ENCODE measurements around the gene PDGFB. TPM values are rescaled to one million over a fixed set of nuclear protein-coding genes. Genes with fewer than 3 reads are reported as not detected.

The PDGFB gene
- total and polyA plus RNA-seq, 2 of the 4 experiments (the other 2 are of a cell fraction), result 0.07 TPM; not detected in 1

GRCh38 chr22:39259666-39260065 lies 14.9 kb upstream of the PDGFB start:
- H2AK9ac ChIP-seq (replicated peaks; ENCODE audit: low read depth, low read length, poor library complexity), result no peak overlapping the region
- H4K5ac ChIP-seq (ENCODE audit: low read depth, low read length), result no peak overlapping the region
- H3K36me3 ChIP-seq (ENCODE audit: control insufficient read depth, insufficient read depth, low read length), result no peaks in the 10 kb centered on the region
- DNase-seq (no peak), ATAC-seq (ENCODE audit: low read depth) (no peak)
- H3K23ac ChIP-seq (ENCODE audit: low read depth, low read length), result no peak overlapping the region
- H2AK5ac ChIP-seq (ENCODE audit: low read depth, low read length), result peak overlapping the region; percentile 45; the same call in 1 of the 2 replicates
- no peak overlapping the region for H2BK120ac ChIP-seq (ENCODE audit: low read depth, low read length)
- no peak overlapping the region for H4K91ac ChIP-seq (ENCODE audit: insufficient read depth, low read depth, low read length)
- H3K9me3 ChIP-seq (ENCODE audit: control insufficient read depth, insufficient read depth, low read length), result peaks cover 13% of the 10 kb centered on the region
- dilution Hi-C loops (cut with HindIII; ENCODE audit: low sequenced_read_pairs, unreplicated experiment) (no loop called here), intact Hi-C loops (cut with micrococcal nuclease) (no loop called here), in situ Hi-C loops (cut with MboI; ENCODE audit: low sequenced_read_pairs) (no loop called here)
- H3K9ac ChIP-seq (ENCODE audit: low read depth, low read length), result no peak overlapping the region
- no peak overlapping the region for H2AFZ ChIP-seq (replicated peaks; ENCODE audit: low read length, poor library complexity)
- H2BK20ac ChIP-seq (ENCODE audit: low read depth, low read length), result peak overlapping the region; percentile 48; the same call in 1 of the 2 replicates
- H3K56ac ChIP-seq (ENCODE audit: extremely low read depth, insufficient read depth, low read length), result no peak overlapping the region
- H3K18ac ChIP-seq (ENCODE audit: low read depth, low read length), result no peak overlapping the region
- no TSS peak for BruUV-seq (replicated peaks)
- no peak overlapping the region for H3K4me3 ChIP-seq (ENCODE audit: insufficient read depth, low read depth, low read length)
- no peaks in the 10 kb centered on the region for H3K79me1 ChIP-seq (ENCODE audit: low read depth in 1 of 2, low read length in 2 of 2)
- no peak overlapping the region for H4K8ac ChIP-seq (ENCODE audit: low read depth in 2 of 2, low read length in 2 of 2)
- no peak overlapping the region for H3K4me2 ChIP-seq (ENCODE audit: low read depth, low read length)
- no peak overlapping the region for H3K27ac ChIP-seq (ENCODE audit: insufficient read depth, low read length)
- H3K9me1 ChIP-seq (ENCODE audit: insufficient read depth, low read length), result peaks cover 8% of the 10 kb centered on the region; the same call in 1 of the 2 replicates
- no peak for TF ChIP-seq MAFK (IDR thresholded peaks at IDR 0.05; ENCODE audit: low read depth, low read length)
- no peak for TF ChIP-seq FOS (IDR thresholded peaks at IDR 0.05; ENCODE audit: low read depth, low read length)
- no peak for TF ChIP-seq CTCF (conservative IDR thresholded peaks at IDR 0.05; ENCODE audit: low read depth, low read length)
- no peak for TF ChIP-seq POLR2A (IDR thresholded peaks at IDR 0.05; ENCODE audit: low read depth, low read length)
- TF ChIP-seq CHD1 (IDR thresholded peaks at IDR 0.05; ENCODE audit: low read depth, low read length), result no peak
- H2BK5ac ChIP-seq (ENCODE audit: low read depth, low read length, poor library complexity, severe bottlenecking), result no peak overlapping the region
- H4K20me1 ChIP-seq (ENCODE audit: insufficient read depth, low read length), result no peaks in the 10 kb centered on the region
- H3K27me3 ChIP-seq (ENCODE audit: control insufficient read depth, insufficient read depth, low read length), result no peaks in the 10 kb centered on the region
- H2BK15ac ChIP-seq (ENCODE audit: low read depth, low read length), result no peak overlapping the region
- 80% methylated on average over 2 of the region's 4 CpGs; no CpG with 5 or more reads in 1 of the 2 experiments for WGBS, 2 experiments (ENCODE audit: extremely low coverage in 2 of 2, insufficient read length in 1 of 2)
- ChIA-PET POLR2A (ENCODE audit: unreplicated experiment) (no interaction called here), CTCF (no interaction called here)
- H3K14ac ChIP-seq (replicated peaks; ENCODE audit: low read depth, low read length), result no peak overlapping the region
- H3K4me1 ChIP-seq (ENCODE audit: control insufficient read depth, insufficient read depth, low read length), result peaks cover 8% of the 10 kb centered on the region
- peak overlapping the region; percentile 38; the same call in 1 of the 2 replicates for H3K4ac ChIP-seq (ENCODE audit: low read depth, low read length)

All from IMR-90 (cell line).